Activated T-cell treated with anti-CD3 and anti-CD28 coated beads, Interleukin-2, amount 50 U/mL, for 48 hours (primary cell): ENCODE data around the gene GPRIN1.

ENCODE experiments used
- DNase-seq, 2 experiments: peaks; one replicate each; pipeline ENCODE4 v3.0.0-alpha.2; 2020

The GPRIN1 gene

DNA sequence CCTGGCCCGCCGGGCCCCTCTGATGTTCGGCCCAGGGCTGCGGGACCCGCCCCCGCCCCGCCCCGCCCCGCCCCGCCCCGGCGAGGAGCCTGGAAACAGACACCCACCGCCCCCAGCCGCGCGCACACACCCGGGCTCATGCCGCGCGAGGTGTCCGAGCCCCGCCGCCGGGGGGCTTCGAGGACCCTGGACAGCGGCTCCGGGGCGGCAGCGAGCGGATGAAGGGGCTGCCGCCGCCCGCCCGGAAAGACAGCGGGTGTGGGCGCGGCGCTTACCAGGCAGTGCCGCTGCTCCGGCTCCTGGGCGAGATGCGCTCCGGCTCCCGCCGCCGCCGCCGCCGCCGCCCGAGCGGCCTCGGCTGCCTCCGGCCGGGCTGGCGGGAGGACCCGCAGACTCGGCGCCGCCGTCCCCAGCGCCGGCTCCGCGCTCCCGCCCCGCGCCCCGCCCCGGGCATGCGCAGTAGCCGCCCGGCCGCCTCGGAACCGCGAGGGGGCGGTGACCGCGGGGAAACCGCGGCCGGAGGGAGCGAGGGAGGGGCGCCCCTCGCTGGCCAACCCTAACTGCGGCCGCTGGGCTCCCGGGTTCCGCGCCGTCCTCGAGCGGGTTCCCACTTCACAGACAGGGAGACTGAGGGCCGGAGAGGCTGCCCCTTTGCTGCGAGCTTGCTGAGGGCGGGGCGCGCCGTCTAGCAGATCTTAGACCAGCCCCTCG is at the start of gene GPRIN1:
TSS of gene GPRIN1 (minus strand) at position 433 of the 711 bp plus-strand sequence. CDS start 10,322 bp downstream, outside the sequence.
- peak; percentile 73 to 81 for DNase-seq

DNA sequence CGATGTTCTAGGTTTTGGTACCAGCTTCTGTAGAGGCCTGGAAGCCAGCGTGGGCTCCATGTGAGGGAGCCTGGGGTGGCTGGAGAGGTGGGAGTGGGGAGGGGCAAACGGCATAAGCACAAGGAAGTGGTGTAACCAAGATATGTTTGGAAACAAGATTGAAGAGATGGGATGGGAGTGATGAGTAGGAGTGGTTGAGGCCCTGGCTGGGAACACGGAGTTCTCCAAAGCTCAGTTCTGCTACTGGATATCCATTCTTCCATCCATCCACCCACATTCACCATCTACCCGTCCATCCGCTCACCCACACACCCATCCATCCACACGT is 49.5 kb upstream of the GPRIN1 start:
- DNase-seq: no peak

DNA sequence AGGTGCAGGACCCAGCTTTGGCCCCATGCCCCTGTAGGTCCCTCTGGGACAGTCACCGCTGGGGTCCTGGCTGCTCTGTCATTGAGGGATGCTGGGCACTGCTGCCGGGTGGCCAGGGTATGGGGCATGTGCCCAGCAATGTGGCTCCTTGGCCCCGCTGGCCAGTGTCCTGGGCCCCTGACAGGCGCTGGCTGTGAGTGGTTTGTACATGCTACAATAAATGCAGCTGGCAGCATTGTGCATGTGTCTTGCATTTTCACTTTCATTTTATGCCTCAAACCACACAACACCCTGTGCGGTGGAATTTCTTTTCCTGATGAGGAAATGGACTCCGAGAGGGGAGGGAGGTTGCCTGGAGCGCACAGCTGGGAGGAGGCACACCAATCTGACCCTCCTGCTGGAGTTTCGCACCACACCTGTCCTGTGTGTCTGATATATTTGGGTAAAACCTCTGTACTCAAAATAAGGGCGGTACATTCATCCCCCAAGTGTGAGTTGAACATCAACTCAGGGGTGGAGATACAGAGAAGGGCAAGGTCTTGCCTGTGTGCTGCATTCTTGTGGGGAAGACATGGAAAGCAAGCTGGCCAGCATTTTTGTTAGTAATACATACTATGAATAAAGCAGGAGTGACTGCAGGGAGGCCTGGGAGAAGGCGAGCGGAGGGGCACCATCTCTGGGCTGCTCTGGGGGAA is 49.0 kb upstream of the GPRIN1 start:
- DNase-seq: peak in 1 of 2 experiments; percentile 43

DNA sequence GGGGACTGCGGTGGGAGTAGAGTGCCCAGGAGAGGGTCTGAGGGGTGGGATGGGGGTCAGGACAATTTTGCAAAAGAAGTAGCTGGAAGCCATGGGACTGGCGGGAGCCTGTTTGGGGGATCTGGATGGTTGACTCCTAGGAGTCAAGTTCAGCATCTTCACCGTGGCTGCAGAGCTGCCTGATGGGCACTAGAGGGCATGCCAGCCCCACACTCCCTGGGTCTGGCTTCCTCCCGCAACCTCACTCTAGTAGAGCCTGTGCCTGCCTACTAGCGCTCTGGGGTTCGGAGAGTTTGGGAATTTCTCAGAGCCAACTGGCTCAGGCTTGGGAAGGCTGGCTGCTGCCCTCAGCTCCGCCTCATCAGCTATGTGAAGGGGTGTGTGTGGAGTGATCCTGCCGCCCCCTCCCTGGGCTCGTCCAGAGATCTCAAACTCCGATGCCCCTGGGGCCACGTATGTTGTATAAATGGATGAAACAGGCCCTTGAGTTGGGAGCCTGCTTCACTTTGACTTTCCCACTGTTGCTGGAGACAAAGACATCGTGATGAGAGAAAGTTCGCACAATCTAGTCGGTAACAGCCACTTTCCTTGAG is 48.1 kb upstream of the GPRIN1 start:
- peak; percentile 79 to 80 for DNase-seq

DNA sequence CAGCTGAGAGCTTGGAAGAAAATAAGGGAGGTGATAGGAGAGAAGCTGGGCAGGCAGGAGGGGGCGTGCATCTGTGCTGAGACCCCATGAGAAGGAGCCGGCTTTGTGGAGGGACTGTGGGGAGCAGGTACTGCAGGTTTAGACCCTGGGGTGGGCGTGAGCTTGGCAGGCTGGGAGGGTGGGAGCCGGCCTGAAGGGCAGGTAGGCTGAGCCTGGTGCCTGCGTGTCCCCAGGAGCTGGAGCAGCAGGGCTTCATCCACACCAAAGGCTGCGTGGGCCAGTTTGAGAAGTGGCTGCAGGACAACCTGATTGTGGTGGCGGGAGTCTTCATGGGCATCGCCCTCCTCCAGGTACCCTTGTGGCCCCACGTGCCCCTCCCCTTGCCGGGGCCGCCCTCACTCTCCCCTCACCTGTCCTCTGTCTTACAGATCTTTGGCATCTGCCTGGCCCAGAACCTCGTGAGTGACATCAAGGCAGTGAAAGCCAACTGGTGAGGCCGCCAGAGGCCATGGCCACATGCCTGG is 46.6 kb upstream of the GPRIN1 start:
- DNase-seq: no peak

DNA sequence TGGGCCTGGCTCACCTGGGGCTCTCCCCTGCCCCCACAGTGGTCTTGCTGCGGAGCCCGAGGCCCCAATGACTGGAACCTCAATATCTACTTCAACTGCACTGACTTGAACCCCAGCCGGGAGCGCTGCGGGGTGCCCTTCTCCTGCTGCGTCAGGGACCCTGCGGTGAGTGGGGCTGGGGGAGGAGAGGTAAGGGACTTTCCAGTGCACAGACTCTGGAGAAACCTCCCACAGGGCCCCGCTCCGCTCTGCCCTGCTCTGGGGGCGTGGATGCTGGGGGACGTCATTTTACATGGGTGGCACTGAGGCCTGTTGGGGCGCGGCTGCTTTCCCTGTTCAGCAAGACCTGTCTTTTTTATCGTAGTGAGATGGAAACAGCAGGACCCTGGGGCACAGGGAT is 44.9 kb upstream of the GPRIN1 start:
- DNase-seq: no peak

DNA sequence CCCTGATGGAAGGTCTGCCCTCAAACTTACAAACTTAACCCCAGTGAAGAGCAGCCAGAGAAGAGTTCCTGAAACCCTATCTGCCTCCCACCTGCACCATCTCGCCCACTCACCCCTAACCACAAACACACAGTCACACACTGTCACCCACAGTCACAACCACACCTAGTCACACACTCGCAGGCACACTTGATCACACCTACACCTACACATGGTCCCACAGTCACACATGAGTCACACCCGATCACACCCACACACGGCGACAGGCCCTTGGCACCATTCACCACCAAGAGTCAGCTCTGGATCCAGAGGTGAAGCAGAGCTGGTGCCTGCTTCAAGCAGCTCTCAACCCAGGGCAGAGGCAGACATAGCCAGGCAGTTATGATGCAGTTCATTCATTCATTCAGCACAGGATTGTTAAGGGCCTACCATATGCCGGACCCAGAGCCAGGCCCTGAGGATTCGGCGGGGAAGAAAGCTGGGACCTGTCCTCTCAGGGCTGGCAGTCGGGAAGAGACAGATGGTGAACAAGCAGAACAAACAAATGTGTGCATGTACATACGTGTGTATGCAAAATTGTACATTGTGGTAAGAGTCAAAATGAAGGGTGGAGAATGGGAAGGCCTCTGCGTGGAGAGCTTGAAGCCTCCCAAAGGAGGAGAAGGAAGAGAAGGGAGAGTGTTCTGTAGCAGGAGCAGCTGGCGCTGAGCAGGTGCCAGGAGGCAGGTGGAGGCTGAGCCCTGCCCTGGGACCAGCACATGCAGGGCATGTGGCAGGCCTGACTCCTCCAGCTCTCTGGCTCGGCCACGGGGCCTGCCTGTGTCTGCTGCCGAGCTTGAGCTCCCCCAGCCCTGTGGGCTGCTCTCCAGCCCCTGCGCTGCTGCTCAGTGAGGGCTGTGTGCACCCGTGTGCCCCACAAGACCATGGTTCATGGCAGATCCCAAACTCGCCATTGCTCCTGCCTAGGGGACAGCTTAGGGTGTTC is 43.7 kb upstream of the GPRIN1 start:
- peak; percentile 91 to 92 for DNase-seq

DNA sequence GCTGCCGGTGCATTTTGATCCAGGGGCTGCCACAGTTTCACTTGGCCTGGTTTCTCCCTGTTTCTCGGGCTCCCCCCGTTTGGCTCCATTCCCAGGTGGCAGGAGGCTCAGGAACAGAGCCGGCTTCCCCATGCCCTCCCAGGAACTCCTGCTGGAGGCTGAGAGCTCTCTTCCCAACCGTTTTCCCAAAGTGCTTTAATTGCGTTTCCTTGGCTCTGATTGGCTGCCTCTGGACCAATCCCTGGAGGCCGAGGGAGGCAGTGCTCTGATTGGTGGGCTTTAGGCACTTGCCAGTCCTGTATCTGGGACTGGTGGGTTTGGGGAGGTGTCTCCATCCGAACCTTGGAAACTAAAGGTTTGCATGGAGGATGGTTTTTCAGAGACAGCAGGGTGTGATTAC is 42.2 kb upstream of the GPRIN1 start:
- DNase-seq: no peak

DNA sequence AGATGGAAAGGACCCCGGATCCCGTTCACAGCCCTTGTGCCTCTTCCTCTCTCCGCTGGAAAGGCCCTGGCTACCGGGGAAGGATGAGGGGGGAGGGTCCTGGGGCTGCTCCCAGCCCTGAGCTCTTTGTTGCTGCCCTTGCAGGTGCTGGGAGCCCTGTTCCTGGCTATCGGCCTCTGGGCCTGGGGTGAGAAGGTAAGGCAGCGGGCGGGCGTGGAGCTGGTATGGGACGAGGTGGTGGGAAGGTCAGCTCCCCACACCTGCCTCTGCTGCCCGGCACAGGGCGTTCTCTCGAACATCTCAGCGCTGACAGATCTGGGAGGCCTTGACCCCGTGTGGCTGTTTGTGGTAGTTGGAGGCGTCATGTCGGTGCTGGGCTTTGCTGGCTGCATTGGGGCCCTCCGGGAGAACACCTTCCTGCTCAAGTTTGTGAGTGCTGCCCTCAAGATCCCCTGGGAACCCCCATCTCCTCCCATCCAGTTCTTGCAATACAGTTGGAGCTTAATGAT is 41.6 kb upstream of the GPRIN1 start:
- no peak for DNase-seq

DNA sequence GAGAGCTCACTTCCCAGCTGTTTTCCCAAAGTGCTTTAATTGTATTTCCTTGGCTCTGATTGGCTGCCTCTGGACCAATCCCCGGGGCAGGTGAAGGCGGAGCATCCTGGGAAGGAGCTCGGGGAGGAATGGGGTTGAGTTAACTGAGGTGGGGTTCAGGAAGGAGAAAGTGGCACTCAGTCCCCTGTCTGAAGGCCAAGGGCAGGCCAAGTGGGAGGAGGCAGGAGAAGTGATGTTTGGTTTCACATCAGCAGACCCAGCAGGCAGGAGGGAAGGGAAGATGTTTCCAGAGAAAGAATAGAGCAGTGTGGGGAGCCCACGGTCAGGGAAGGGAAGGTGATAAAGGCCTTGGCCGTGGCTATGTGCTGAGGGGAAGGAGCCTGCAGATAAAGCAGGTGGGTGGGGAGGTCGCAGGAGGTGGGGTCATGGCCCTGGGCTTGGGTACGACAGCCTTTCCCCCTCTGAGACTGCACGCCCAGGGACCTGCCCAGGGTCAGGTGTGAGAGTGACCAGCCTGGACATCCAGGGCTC is 40.5 kb upstream of the GPRIN1 start:
- no peak for DNase-seq

DNA sequence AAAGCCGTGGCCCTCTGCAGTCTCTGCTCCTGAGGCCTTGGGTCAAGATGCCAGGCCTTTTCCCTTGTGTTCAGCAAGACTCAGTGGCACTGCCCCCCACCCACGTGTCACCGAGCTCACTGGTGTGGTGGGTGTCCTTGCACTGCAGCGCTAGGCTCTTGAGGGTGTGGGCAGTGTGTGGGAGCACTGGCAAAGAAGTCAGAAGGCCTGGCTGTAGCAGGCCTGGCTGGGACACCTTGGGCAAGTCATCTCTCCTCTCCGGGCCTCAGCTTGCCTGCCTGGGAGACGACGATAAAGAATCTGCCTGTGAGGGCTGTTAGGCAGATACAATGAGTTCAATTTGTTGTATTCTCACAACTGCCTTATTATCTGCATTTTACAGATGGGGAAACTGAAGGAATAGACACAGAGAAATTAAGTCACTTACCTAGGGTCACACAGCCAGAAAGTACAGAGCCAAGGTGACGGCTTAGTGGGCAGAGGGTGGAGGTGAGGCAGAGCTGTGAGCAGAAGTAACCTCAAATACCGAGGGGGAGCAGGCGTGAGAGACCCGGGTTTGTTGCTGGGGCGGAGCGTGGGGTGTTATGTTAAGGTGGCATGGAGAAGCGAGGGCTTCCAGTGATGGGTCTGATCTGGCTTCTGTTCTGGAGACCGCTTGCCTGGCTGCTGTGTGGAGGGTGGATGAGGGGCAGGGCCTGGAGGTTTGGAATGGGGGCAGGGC is 38.7 kb upstream of the GPRIN1 start:
- peak in 1 of 2 experiments; percentile 41 for DNase-seq

DNA sequence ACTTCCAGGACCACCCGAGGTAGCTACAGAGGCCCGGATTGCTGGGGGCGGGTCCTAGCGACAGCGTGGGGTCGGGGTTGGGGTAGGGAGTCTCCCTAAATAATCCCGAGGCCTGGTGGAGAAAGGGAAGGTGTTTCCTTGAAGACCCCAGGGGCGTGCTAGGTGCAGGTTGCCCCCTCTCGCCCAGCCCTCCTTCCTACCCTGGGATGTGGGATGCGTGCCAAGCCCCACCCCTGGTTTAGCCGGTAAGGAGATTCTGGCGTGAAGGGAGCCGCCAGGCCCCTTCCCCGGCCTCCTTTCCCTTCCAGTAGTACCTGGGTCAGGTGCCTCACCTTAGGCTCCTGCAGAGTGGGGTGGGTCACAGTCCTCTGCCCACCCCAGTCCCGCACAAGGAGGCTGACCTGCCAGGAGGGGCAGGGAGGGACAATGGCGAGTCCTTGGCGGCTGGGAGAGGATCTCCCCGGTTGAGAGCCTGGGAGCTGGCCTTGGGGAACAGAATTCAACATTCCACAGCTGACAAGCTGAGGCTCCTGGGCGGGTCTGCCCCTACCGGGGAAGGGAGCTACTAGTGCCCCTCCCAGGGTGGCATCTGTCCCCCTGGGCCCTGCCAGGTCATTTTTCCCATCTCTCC is 38.0 kb upstream of the GPRIN1 start:
- peak in 1 of 2 experiments; percentile 43 for DNase-seq

DNA sequence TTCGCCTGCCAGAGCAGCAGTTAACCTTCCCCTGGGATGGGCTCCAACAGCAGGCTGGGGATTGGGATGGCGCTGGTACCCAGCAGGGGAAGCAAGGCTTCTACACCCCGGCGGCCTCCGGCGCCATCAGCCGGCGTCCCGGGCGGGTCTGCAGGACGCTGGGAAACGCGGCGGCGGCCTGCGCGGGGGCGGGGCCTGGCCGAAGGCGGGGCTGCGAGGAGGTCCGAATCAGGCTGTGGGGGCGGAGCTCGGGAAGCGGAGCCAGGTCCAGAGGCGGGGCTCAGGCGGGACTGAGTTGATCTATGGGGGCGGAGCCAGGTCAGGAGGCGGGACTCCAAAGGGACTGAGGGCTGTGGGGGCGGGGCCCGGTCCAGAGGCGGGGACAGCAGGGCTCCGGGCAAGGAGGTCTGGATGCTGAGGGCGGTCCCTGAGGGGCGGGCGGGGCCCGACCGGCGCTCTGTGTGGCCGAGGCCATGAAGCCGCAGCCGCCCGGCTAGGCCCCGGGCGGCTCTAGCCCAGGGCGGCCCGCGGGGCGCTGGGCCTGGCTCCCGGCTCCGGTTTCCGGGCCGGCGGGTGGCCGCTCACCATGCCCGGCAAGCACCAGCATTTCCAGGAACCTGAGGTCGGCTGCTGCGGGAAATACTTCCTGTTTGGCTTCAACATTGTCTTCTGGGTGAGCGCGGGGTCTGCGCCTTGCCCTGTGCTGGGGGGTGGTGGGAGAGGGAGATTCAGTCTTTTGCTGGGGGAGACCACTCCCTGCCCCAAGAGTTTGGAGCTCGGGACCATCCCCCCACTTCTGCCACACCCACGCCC is 37.3 kb upstream of the GPRIN1 start, which contains the start of gene TSPAN17:
TSS of gene TSPAN17 (plus strand) at position 455 of the 813 bp plus-strand sequence. CDS start at position 587, 132 bp downstream.
- DNase-seq: peak; percentile 100

DNA sequence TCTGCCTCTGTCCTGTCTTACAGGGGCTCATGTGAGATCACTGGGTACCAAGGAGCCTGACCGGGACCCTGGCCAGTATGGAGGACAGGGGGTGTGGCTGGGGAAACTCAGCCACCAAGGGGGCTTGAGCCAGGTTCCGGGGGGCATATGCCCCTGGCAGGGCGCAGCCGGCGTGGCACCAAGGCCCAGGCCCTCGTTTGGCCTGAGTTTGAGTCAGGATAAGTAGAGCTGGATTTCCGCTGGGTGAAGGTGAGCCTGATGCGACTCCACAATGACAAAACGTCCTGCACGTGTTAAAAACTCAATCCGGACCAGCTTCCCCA is 36.7 kb upstream of the GPRIN1 start:
- no peak for DNase-seq

DNA sequence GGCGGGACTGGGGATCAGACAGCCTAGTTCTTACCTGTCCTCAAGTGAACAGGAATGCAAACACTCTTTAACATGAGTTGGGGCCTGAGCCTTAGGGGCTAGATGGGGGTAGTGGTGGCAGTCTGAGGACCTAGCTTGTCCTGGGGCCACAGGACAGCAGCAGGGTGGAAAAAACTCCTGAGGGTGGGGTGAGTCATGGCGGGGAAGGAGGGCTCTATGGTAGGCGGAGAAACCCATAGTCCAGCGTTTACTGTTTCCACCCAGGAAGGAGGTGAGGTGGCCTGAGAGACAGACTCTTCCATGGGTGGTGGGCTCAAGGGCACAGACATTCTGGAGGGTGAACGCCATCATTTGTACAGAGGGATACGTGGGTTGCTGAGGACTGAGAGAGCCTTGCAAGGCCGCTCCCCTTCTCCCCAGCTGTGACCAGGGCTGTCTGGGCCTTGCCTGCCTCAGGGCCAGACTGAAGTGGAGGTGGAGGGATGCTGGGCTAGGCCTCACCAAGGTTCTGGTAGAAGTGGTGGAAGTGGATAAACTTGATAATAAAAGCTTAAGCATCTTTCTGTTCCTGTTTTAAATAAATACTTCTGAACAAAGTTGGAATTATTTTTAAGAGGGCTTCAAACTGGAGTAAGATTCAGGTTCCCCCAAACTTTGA is 36.2 kb upstream of the GPRIN1 start:
- DNase-seq: no peak

DNA sequence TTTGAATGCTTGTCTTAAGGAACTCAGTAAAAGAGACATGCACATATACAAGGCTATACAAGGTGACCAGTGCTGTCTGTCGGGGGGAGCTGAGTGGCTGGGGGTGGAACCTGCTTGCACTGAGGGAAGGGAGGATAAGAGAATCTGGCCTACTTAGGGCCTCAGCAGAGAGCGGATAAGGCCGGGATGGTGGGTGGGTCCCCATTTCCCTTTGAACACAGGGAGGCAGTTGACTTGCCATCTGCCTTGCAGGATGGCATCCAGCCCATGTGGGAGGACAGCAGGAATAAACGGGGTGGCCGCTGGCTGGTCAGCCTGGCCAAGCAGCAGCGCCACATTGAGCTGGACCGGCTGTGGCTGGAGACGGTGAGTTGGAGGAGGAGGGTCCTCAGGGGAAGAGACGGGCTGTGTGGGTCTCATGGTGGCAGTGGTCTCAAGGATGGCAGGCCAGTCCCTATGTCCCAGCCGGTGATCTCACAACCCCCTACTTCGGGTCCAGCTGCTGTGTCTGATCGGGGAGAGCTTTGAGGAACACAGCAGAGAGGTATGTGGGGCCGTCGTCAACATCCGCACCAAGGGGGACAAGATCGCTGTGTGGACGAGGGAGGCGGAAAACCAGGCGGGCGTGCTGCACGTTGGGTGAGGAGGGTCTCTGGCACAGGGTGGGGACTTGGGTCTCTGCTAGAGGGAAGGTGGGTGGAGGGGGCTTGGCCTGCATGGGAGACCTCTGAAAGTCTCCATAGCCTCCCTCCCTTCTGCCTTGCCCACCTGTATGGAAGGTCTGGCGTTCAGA is 35.1 kb upstream of the GPRIN1 start:
- DNase-seq: no peak

DNA sequence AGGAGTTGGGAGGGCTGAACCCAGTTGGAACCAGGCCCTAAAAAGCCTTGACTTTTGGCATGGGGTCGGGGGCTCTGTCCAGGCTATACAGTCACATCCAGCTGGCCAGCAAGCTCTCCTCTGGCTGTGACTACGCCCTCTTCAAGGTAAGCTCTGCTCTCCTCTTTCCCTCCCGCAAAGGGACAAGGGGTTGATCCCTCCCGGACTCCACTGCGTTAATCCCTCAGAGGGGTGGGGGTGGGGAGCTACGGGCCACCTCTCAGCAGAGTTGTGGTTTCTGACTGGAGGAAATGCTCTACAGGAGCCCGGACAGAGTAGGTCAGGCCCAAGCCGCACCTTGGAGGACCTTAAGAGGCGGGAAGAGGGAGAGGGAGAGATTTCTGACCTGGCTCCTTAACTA is 34.3 kb upstream of the GPRIN1 start:
- DNase-seq: no peak

DNA sequence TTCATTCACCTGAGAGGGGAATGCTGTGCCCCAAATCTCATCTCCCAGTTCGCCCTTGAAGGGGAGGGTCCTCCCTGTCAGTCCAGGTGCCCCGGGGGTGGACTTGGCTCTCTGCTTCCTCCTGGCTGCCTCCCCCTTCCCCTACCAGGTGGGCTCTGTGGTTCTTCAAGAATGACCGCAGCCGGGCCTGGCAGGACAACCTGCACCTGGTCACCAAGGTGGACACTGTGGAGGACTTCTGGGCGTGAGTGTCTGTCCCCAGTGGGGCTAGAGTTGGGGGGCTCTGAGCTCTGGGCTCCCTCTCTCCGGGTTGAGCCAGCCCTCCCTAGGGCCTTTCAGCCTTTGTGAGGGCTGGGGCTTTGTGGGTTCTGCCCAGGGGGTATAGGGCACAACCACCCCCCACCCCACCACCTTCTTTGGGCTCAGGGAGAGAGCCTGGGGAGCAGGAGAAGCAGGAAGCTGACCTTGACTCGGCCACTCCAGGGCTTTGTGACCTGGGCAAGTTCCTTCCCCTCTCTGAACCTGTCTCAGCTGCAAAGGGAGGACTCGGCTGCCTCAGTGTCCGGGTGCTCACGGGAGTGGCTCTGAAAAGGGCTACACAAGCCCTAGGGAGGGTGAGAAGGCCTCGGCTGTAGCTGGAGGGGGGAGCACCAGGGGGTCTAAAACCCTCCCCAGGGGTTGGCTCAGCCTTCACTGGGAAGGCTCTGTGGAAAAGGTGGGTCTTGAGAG is 33.7 kb upstream of the GPRIN1 start:
- no peak for DNase-seq
